Endothelial cell (in vitro differentiated cells): ENCODE data around the gene FAM168B. TPM values are rescaled to one million over a fixed set of nuclear protein-coding genes. Genes with fewer than 3 reads are reported as not detected.

ENCODE experiments used
- DNase-seq: peaks from one replicate; pipeline ENCODE4 v3.0.0; 2021; ENCODE audit warnings: low spot score
- H3K27ac Mint-ChIP-seq: one replicate; pipeline ENCODE4 v1.8.0; 2021; ENCODE audit warnings: mixed read lengths, inconsistent platforms; ENCODE audit not compliant: unreplicated experiment
- H3K27me3 Mint-ChIP-seq: one replicate; pipeline ENCODE4 v1.8.0; 2021; ENCODE audit warnings: mild to moderate bottlenecking, moderate library complexity, mixed read lengths, inconsistent platforms; ENCODE audit not compliant: unreplicated experiment
- H3K36me3 Mint-ChIP-seq: one replicate; pipeline ENCODE4 v1.8.0; 2021; ENCODE audit warnings: mild to moderate bottlenecking, low read depth, mixed read lengths, inconsistent platforms; ENCODE audit not compliant: unreplicated experiment
- H3K4me1 Mint-ChIP-seq: one replicate; pipeline ENCODE4 v1.8.0; 2021; ENCODE audit warnings: mild to moderate bottlenecking, mixed read lengths, inconsistent platforms; ENCODE audit not compliant: unreplicated experiment
- H3K4me3 Mint-ChIP-seq: one replicate; pipeline ENCODE4 v1.8.0; 2021; ENCODE audit warnings: mild to moderate bottlenecking, mixed read lengths, inconsistent platforms; ENCODE audit not compliant: unreplicated experiment
- H3K9me3 Mint-ChIP-seq: one replicate; pipeline ENCODE4 v1.8.0; 2021; ENCODE audit warnings: mixed read lengths, inconsistent platforms; ENCODE audit not compliant: unreplicated experiment
- total RNA-seq: library from RNA; stranded (reverse); fragmentation: NEBNext Ultra II Directional; extraction: Animal tissue kit (Norgen Biotek cat#: 25700); gene quantifications from one replicate; pipeline ENCODE4 v1.2.1, GENCODE V29; 2021; ENCODE audit not compliant: unreplicated experiment
- TF ChIP-seq, protein P1 (sequence below): fragments of 200-600 bp; sonication (generic); IDR thresholded peaks from one replicate; pipeline ENCODE4 v1.5.0; 2021; ENCODE audit warnings: antibody characterized with exemption; ENCODE audit not compliant: unreplicated experiment

FAM168B gene
- total RNA-seq, 1 donor from 2014 or later: 72.0 TPM

DNA sequence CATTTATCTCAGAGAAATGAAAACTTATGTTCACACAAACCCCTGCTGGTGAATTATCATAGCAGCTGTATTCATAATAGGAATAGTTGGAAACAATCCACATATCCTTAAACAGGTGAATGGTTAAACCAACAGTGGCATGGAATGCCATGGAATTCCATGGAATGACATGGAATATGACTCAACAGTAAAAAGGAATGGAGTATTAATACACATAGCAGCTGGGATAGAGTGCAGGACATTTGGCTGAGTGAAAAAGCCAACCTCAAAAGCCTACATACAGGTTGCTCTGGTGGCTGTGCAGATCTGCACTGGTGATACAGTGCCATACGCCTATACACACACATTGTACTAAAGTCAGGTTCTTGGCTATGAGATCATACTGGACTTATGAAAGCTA is 69.5 kb downstream of the FAM168B start:
- TF ChIP-seq, protein P1, sequence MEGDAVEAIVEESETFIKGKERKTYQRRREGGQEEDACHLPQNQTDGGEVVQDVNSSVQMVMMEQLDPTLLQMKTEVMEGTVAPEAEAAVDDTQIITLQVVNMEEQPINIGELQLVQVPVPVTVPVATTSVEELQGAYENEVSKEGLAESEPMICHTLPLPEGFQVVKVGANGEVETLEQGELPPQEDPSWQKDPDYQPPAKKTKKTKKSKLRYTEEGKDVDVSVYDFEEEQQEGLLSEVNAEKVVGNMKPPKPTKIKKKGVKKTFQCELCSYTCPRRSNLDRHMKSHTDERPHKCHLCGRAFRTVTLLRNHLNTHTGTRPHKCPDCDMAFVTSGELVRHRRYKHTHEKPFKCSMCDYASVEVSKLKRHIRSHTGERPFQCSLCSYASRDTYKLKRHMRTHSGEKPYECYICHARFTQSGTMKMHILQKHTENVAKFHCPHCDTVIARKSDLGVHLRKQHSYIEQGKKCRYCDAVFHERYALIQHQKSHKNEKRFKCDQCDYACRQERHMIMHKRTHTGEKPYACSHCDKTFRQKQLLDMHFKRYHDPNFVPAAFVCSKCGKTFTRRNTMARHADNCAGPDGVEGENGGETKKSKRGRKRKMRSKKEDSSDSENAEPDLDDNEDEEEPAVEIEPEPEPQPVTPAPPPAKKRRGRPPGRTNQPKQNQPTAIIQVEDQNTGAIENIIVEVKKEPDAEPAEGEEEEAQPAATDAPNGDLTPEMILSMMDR: no peak
- H3K4me3 Mint-ChIP-seq: no peak overlapping the region
- H3K27ac Mint-ChIP-seq: no peak overlapping the region
- peaks cover 4% of the 10 kb centered on the region for H3K4me1 Mint-ChIP-seq
- no peaks in the 10 kb centered on the region for H3K9me3 Mint-ChIP-seq
- H3K36me3 Mint-ChIP-seq: peaks cover 6% of the 10 kb centered on the region
- DNase-seq: no peak
- H3K27me3 Mint-ChIP-seq: peaks cover 1% of the 10 kb centered on the region

- Mint-ChIP-seq H3K4me1 (peaks cover 4% of the 10 kb centered on the region), H3K27ac (no peak overlapping the region), H3K4me3 (no peak overlapping the region), H3K36me3 (peaks cover 6% of the 10 kb centered on the region), H3K9me3 (no peaks in the 10 kb centered on the region), H3K27me3 (peaks cover 1% of the 10 kb centered on the region)
- TF ChIP-seq, protein P1: no peak
- no peak for DNase-seq
Measured at GRCh38 chr2:131022731-131023130, 70.5 kb downstream of the FAM168B start.

DNA sequence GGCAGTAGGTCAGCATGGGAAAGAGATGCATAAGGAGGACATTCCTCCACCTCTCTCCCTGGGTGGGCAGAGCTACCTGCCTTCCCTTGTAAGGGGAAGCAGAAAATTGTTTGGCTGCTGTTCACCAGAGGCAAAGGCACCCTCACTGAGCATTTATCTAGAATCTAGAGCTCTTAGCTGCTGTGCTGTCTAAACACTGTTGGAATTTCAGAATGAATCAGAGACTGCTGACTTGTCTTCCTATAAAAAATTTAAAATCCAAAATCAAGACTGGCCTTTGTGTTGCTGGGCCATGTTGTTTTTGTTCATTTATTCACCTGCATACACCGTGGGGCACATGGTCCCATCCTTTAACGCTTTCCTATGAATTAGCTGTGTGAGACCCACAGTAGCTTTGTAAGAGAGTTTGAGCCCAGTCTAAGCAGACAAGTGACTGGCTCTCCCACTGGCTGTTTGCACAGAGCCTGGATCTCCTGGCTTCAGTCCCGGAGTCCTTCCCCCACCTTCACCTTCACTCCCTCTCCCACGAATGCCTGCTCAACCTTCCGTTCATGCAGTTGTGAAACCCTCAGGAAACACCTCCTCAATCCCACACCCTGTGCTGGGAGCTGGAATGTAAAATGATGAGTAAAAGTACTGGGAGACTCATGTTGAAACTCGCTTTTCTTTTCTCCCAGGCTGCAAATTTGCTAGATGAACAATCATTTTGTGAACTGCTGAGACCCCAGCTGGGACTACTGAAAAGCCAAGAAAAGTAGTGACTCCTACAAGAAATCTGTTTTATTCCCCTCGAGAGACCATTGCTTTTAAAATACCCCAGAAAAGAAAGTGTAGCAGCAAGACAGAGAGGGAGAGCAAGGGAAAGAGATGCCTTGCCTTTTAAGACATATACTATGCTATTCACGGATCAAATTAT is 76.2 kb downstream of the FAM168B start:
- peaks cover 7% of the 10 kb centered on the region for H3K27me3 Mint-ChIP-seq
- peaks cover 4% of the 10 kb centered on the region for H3K36me3 Mint-ChIP-seq
- DNase-seq: no peak
- H3K4me3 Mint-ChIP-seq: no peak overlapping the region
- H3K9me3 Mint-ChIP-seq: no peaks in the 10 kb centered on the region
- peaks cover 2% of the 10 kb centered on the region for H3K4me1 Mint-ChIP-seq
- no peak overlapping the region for H3K27ac Mint-ChIP-seq
- TF ChIP-seq, protein P1: no peak

DNA sequence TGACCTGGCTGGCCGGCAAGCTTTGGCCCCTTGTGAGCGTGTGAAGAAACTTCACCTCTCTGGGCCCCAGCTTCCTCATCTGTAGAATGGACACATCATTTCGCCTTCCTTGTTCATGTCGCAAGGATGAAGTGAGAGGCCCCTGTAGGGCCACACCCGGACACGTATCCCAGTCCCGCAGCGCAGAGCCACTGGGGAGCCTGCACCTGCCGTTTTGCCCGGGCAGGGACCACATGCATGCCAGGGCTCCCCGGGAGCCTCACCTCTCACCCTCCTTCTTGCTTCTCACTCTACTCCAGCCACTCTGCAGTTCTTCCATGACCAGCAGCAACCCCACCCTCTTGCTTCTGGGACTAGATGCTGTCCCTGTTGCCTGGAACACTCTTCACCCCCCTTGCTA is 77.5 kb downstream of the FAM168B start:
- Mint-ChIP-seq H3K4me1 (peaks cover 11% of the 10 kb centered on the region), H3K27ac (no peak overlapping the region), H3K4me3 (no peak overlapping the region), H3K27me3 (peaks cover 9% of the 10 kb centered on the region), H3K9me3 (no peaks in the 10 kb centered on the region), H3K36me3 (peaks cover 4% of the 10 kb centered on the region)
- DNase-seq: no peak
- TF ChIP-seq, protein P1: no peak

GRCh38 chr2:131014141-131014540 is 79.1 kb downstream of the FAM168B start:
- Mint-ChIP-seq H3K4me1 (peaks cover 21% of the 10 kb centered on the region), H3K27ac (no peak overlapping the region), H3K4me3 (no peak overlapping the region), H3K36me3 (peaks cover 4% of the 10 kb centered on the region), H3K27me3 (peaks cover 9% of the 10 kb centered on the region), H3K9me3 (no peaks in the 10 kb centered on the region)
- TF ChIP-seq, protein P1: no peak
- no peak for DNase-seq
